MM.1S (cell line): ENCODE data around the gene CDC37.
A peak's percentile ranks its signal among the peaks of the same experiment; 100 is the strongest.
"Not testable (repeated sequence)": the region's sequence is repeated elsewhere in the genome, so short reads cannot be mapped to it uniquely, and the experiment has no call there.

ENCODE experiments used
- DNase-seq: peaks from one replicate; pipeline ENCODE4 v3.0.0-alpha.2; 2015
- H2AFZ ChIP-seq: fragments of 300-600 bp; sonication (generic); 2 replicates; pipeline ENCODE4 v1.6.0; 2016; ENCODE audit warnings: antibody characterized with exemption, low read length
- H3F3A ChIP-seq: fragments of 300-600 bp; sonication (generic); 2 replicates; pipeline ENCODE4 v1.6.1; 2016; ENCODE audit warnings: mild to moderate bottlenecking, antibody characterized with exemption, low read length, moderate library complexity, mixed read lengths; ENCODE audit not compliant: insufficient read depth
- H3K27ac ChIP-seq: fragments of 300-600 bp; sonication (generic); 2 replicates; pipeline ENCODE4 v1.5.1; 2016; ENCODE audit warnings: mild to moderate bottlenecking, low read length
- H3K27me3 ChIP-seq: fragments of 300-600 bp; sonication (generic); replicated peaks from 2 replicates; pipeline ENCODE4 v1.6.0; 2016; ENCODE audit warnings: low read length; ENCODE audit not compliant: insufficient read depth
- H3K36me3 ChIP-seq: fragments of 300-600 bp; sonication (generic); replicated peaks from 2 replicates; pipeline ENCODE4 v1.6.1; 2016; ENCODE audit warnings: mild to moderate bottlenecking, low read length, mixed read lengths; ENCODE audit not compliant: insufficient read depth
- H3K4me1 ChIP-seq: fragments of 300-600 bp; sonication (generic); 2 replicates; pipeline ENCODE4 v1.6.1; 2016; ENCODE audit warnings: low read length, mixed read lengths
- H3K4me2 ChIP-seq: fragments of 300-600 bp; sonication (generic); 2 replicates; pipeline ENCODE4 v1.6.0; 2016; ENCODE audit warnings: low read depth, low read length
- H3K4me3 ChIP-seq: fragments of 300-600 bp; sonication (generic); 2 replicates; pipeline ENCODE4 v1.5.1; 2016; ENCODE audit warnings: low read length, mixed read lengths
- H3K79me2 ChIP-seq: fragments of 300-600 bp; sonication (generic); 2 replicates; pipeline ENCODE4 v1.6.1; 2016; ENCODE audit warnings: mixed run types, low read length, mixed read lengths
- H3K9ac ChIP-seq: fragments of 300-600 bp; sonication (generic); 2 replicates; pipeline ENCODE4 v1.6.1; 2016; ENCODE audit warnings: low read length, mixed read lengths
- H3K9me2 ChIP-seq: fragments of 300-600 bp; sonication (generic); replicated peaks from 2 replicates; pipeline ENCODE4 v1.6.1; 2016; ENCODE audit warnings: mild to moderate bottlenecking, low read length, mixed read lengths; ENCODE audit not compliant: insufficient read depth
- H3K9me3 ChIP-seq: fragments of 300-600 bp; sonication (generic); replicated peaks from 2 replicates; pipeline ENCODE4 v1.6.1; 2016; ENCODE audit warnings: mild to moderate bottlenecking, low read length, mixed read lengths; ENCODE audit not compliant: insufficient read depth
- H4K20me1 ChIP-seq: fragments of 300-600 bp; sonication (generic); 2 replicates; pipeline ENCODE4 v1.6.1; 2016; ENCODE audit warnings: mild to moderate bottlenecking, low read length, moderate library complexity, mixed read lengths; ENCODE audit not compliant: insufficient read depth
- EZH2 ChIP-seq: fragments of 300-600 bp; sonication (generic); optimal IDR thresholded peaks from 2 replicates; pipeline ENCODE3; 2017; ENCODE audit warnings: low read depth, mild to moderate bottlenecking, antibody characterized with exemption, low read length, mixed read lengths
- EZH2phosphoT487 ChIP-seq: fragments of 300-600 bp; sonication (generic); IDR thresholded peaks from 2 replicates; pipeline ENCODE4 v1.6.1; 2018; ENCODE audit warnings: antibody characterized with exemption, low read length
- TF ChIP-seq, protein P1 (sequence below): fragments of 300-600 bp; sonication (generic); IDR thresholded peaks from 2 replicates; pipeline ENCODE4 v1.5.1; 2016; ENCODE audit warnings: antibody characterized with exemption, low read length, mixed read lengths

The CDC37 gene

DNA sequence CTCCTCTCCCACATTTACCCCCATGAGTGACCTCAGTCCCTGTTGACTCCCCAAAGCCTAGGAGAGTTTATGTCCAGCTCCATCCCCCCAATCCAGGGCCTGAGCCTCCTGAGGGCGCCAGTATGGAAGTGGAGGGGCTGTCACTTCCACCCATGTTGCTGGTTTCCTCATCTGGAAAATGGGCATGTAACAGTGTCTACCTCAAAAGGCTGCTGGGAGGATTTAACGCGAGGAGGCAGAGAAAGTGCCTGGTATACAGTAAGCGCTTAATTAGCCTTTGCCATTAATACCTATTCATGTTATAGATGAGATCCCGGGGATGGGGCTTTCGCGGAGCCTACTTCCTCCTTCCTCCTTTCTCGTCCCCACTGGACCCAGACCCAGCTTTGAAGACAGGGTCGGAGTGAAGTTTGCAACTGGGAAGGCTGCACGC lies 23.4 kb downstream of the CDC37 start:
- peak overlapping the region; percentile 86 for H3K4me3 ChIP-seq
- H3K27ac ChIP-seq = peak overlapping the region; percentile 36; the same call in 1 of the 2 replicates
- H3K9me2 ChIP-seq = no peaks in the 10 kb centered on the region
- H3K4me1 ChIP-seq = peaks cover 5% of the 10 kb centered on the region
- no peaks in the 10 kb centered on the region for H4K20me1 ChIP-seq
- H3K9me3 ChIP-seq = no peaks in the 10 kb centered on the region
- no peak for DNase-seq
- peak overlapping the region; percentile 89 for H2AFZ ChIP-seq
- TF ChIP-seq EZH2phosphoT487 = no peak
- H3K36me3 ChIP-seq = no peaks in the 10 kb centered on the region
- H3F3A ChIP-seq = no peaks in the 10 kb centered on the region
- peak overlapping the region; percentile 87 for H3K9ac ChIP-seq
- H3K79me2 ChIP-seq = peaks cover 18% of the 10 kb centered on the region
- H3K27me3 ChIP-seq = no peaks in the 10 kb centered on the region
- H3K4me2 ChIP-seq = peak overlapping the region; percentile 98

DNA sequence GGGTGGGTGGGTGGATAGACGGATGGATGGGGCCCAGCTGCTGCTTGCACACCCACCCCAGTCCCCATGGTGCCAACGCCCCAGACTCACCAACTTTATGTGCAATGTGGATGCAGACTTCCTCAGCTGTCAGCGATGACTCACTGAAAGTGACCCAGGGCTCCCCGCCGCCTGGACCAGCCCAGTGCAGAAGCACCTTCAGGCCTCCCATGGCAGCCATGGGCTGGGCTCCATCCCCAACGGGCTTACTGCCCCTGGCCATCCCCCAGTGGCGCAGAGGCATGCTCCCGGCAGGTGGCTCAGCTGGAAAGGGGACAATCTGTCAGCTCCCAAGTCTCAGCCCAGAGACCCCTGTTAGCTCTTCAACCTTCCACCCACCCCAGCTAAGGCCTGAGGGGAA lies 25.2 kb downstream of the CDC37 start:
- H3K27me3 ChIP-seq = no peaks in the 10 kb centered on the region
- no peaks in the 10 kb centered on the region for H3K9me3 ChIP-seq
- no peak for TF ChIP-seq EZH2
- no peak for TF ChIP-seq EZH2phosphoT487
- TF ChIP-seq, protein P1, sequence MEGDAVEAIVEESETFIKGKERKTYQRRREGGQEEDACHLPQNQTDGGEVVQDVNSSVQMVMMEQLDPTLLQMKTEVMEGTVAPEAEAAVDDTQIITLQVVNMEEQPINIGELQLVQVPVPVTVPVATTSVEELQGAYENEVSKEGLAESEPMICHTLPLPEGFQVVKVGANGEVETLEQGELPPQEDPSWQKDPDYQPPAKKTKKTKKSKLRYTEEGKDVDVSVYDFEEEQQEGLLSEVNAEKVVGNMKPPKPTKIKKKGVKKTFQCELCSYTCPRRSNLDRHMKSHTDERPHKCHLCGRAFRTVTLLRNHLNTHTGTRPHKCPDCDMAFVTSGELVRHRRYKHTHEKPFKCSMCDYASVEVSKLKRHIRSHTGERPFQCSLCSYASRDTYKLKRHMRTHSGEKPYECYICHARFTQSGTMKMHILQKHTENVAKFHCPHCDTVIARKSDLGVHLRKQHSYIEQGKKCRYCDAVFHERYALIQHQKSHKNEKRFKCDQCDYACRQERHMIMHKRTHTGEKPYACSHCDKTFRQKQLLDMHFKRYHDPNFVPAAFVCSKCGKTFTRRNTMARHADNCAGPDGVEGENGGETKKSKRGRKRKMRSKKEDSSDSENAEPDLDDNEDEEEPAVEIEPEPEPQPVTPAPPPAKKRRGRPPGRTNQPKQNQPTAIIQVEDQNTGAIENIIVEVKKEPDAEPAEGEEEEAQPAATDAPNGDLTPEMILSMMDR = no peak
- H3K27ac ChIP-seq = no peak overlapping the region
- no peak overlapping the region for H2AFZ ChIP-seq
- H4K20me1 ChIP-seq = no peaks in the 10 kb centered on the region
- no peak overlapping the region for H3K4me2 ChIP-seq
- H3K4me1 ChIP-seq = peaks cover 5% of the 10 kb centered on the region
- peaks cover 18% of the 10 kb centered on the region for H3K79me2 ChIP-seq
- H3K4me3 ChIP-seq = no peak overlapping the region
- H3K9me2 ChIP-seq = no peaks in the 10 kb centered on the region
- DNase-seq = no peak
- no peak overlapping the region for H3K9ac ChIP-seq
- no peaks in the 10 kb centered on the region for H3F3A ChIP-seq
- no peaks in the 10 kb centered on the region for H3K36me3 ChIP-seq

GRCh38 chr19:10377140-10377640 lies 26.2 kb downstream of the CDC37 start:
- H3K27me3 ChIP-seq, H3F3A ChIP-seq, H3K9ac ChIP-seq, H3K27ac ChIP-seq, H3K36me3 ChIP-seq, H3K9me2 ChIP-seq, H3K4me3 ChIP-seq, H2AFZ ChIP-seq, H4K20me1 ChIP-seq, H3K4me1 ChIP-seq, DNase-seq, H3K9me3 ChIP-seq, H3K4me2 ChIP-seq: not testable (repeated sequence)
- peaks cover 18% of the 10 kb centered on the region for H3K79me2 ChIP-seq

GRCh38 chr19:10374931-10375330 lies 28.4 kb downstream of the CDC37 start:
- Histone ChIP-seq H3K9ac (no peak overlapping the region), H4K20me1 (no peaks in the 10 kb centered on the region), H3K27ac (no peak overlapping the region), H3K79me2 (peaks cover 14% of the 10 kb centered on the region), H3K36me3 (no peaks in the 10 kb centered on the region), H2AFZ (no peak overlapping the region), H3F3A (no peaks in the 10 kb centered on the region), H3K4me2 (no peak overlapping the region), H3K4me1 (no peaks in the 10 kb centered on the region), H3K9me2 (no peaks in the 10 kb centered on the region), H3K4me3 (no peak overlapping the region), H3K27me3 (no peaks in the 10 kb centered on the region), H3K9me3 (no peaks in the 10 kb centered on the region)
- no peak for DNase-seq
- no peak for TF ChIP-seq EZH2phosphoT487
- TF ChIP-seq EZH2 = no peak
- TF ChIP-seq, protein P1 = no peak
